DMS53 treated with DMSO at 0.1 percent for 48 hours (cell line): ENCODE results near the gene IGFALS.

Experiments used
- DNase-seq: peaks from one replicate; lab custom pipeline; 2025; ENCODE audit not compliant: unreplicated experiment; lab: John Stamatoyannopoulos, UW

IGFALS gene

DNA sequence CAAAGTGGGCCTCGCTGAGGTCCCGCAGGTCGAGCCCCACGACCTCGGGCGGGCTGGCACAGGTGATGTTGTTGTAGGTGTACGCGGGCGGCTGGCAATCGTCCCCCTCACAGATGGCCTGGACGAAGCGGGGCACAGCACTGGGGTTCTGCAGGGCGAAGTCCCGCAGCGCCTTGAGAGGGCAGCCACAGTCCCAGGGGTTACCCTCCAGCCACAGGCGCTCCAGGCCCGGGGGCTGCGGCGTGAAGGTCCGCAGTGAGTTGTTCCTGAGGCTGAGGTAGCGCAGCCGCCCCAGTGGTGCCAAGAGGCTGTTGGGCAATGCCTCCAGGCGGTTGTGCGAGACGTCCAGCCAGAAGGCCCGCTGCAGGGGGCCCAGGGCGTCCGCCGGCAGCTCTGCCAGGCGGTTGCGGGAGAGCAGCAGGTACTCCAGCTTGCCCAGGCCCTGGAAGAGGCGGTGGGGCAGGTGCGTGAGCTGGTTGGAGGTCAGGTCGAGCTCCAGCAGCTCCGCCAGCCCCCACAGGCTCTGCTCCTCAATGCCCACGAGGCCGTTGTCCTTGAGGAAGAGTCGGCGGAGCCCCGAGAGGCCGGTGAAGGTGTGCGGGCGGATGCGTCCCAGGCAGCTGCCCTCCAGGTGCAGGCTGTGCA, 2.8 kb downstream of the IGFALS start:
- no peak for DNase-seq

DNA sequence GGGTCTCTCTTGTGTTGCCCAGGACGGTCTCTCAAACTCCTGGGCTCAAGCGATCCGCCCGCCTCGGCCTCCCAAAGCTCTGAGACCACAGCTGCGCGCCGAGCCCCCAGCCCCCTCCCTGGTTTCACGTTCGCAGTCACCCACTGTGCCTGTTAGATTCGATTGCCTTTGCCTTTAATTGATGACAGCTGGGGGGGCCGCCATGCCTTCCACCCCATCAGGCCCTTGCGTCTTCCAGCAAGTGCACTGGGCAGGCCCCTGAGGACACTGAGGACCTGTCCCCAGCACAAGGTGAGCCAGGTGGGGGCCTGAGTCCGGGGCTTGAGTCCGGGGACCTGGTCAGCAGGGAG, 3.3 kb downstream of the IGFALS start:
- no peak for DNase-seq

DNA sequence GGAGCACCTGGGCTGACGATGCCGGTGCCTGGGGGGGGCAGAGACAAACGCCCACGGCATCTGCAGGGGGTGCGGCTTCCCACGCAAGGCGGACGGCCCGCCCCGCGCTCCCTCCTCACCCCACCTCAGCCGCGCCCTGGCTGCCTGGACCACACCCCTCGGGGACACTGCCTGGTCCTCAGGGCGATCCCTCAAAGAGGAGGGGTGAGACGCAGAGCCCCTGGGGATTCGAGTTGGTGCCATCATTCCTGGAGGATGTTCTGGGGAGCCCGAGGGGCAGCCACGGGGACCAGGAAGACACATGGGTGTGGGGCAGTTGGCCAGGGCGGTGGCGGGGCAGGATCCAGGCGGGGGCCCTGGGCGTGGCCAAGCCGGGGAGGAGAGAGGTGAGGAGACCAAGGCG, 3.9 kb downstream of the IGFALS start:
- no peak for DNase-seq

DNA sequence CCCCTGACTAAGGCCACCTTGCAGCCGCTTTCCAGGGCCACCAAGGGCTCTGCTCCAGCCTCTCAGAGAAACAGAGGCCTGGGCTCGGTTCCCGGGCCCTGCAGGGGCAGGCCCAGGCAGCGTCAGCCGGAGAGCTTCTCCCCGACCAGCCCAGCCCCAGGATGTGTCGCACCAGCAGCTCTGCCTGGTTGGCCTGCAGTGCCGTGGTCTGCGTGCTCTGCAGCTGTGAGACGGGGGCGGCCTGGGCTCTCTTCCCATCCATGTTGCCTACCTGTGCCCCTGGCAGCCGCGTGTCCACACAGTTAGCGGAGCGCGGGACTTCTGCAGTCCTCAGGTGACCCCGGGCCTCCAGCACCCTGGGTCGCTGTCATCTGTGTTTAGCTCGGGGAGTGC, 4.8 kb downstream of the IGFALS start:
- no peak for DNase-seq

DNA sequence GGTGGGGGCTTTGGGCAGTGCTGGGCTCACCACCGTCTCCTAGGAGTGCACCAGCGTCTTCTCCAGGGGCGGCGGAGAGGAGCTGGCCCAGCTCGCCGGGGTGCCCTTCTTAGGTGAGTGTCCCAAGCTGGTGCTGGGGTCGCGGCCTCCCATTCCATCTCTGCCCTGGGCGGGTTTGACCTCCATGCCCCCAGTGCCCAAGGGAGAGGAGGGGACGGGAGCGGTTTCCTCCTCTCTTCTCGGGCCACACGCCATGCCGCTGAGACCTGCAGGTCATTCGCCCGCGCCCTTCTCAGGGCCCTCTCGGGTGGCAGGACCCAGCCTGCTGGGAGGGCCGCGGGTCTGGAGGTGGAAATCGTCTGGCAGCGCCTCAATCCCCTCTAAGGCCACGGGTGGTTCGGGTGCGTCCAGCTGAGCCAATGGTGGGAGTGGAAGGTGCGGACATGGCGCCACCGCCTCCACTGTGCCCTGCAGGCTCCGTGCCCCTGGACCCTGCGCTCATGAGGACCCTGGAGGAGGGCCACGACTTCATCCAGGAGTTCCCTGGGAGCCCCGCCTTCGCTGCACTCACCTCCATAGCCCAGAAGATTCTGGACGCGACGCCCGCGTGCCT, 5.3 kb downstream of the IGFALS start:
- DNase-seq: no peak

DNA sequence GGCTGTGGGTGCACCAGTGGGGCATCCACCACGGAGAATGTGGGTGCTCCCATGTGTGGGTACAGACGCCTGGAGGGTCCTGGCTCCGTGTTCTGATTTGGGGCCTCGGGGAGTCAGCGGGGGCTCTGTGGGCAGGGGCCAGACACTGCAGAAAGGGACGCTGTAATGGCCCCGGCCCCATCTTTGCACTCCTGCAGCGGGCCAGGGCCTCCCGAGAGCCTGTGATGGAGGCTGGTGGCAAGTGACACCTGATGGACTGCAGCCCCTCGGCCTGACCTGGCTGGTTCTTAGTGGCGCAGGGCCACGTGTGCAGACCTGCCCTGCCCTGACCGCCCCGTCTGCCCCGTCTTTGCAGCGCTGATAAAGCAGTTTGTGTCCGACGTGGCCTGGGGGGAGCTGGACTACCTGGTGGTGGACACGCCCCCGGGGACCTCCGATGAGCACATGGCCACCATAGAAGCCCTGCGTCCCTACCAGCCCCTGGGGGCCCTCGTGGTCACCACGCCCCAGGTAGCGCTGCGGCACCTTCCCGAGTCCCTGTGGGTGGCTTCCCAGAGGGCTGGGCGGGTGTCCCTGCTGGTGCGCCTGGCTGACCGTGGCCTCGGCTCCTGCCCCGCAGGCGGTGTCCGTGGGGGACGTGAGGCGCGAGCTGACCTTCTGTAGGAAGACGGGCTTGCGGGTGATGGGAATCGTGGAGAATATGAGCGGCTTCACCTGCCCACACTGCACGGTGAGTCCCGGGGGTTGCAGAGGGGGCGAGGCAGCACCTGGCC, 6.0 kb downstream of the IGFALS start:
- DNase-seq: no peak

DNA sequence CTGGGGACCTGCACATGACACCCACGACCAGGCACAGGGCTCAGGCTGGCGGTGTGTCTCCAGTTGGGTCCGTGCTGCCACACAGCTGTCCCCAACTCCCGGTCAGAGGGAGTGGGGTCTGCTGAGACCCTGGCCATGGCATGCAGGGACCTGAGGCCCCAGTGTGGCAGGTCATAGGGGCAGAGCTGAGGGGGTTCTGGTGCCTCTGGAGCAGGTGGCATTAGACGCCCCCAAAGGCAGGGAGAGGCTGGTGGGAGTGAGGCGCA, 6.5 kb downstream of the IGFALS start:
- DNase-seq: no peak

DNA sequence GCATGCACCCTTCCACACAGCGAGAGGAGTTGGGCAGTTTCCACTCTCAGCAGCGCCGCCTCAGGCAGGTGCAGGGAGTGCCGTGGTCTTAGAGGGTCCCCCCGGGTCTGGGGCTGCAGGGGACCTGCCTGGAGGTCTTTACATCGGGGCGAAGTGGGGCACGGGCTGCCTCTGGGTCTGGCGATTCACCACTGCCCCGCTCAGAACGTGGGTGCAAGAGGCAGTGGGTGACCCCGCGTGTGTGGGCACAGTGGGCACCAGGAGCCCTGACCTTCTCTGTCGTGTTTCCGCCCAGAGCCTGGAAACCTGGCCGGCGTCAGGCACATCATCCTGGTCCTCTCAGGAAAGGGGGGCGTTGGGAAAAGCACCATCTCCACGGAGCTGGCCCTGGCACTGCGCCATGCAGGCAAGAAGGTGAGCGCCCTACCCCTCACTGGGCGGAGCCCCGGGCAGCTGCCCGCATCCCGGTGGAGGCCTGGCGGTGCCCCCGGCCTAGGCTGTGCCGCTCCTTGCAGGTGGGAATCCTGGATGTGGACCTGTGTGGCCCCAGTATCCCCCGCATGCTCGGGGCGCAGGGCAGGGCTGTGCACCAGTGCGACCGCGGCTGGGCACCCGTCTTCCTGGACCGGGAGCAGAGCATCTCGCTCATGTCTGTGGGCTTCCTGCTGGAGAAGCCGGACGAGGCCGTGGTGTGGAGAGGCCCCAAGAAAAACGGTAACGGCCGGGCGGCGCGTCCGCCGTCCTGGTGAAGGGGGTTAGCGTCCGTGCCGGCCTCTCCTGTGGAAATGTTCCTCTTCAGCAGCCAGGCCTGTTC, 7.1 kb downstream of the IGFALS start:
- no peak for DNase-seq

DNA sequence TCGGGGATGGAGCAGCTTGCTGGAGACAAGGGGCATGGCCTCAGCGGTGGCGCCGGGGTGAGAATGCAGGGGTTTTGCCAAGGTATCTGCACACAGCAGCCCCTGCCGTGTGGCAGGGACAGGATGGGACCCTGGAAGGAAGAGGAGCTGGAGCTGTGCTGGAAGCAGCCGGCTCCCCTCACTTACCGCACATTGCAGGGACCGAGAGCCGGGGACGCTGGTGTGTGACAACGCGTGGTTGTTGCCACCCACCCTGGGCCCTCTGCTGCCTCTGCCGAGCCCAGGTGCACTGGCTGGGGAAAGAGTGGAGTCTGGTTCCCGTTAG, 7.7 kb downstream of the IGFALS start:
- no peak for DNase-seq

DNA sequence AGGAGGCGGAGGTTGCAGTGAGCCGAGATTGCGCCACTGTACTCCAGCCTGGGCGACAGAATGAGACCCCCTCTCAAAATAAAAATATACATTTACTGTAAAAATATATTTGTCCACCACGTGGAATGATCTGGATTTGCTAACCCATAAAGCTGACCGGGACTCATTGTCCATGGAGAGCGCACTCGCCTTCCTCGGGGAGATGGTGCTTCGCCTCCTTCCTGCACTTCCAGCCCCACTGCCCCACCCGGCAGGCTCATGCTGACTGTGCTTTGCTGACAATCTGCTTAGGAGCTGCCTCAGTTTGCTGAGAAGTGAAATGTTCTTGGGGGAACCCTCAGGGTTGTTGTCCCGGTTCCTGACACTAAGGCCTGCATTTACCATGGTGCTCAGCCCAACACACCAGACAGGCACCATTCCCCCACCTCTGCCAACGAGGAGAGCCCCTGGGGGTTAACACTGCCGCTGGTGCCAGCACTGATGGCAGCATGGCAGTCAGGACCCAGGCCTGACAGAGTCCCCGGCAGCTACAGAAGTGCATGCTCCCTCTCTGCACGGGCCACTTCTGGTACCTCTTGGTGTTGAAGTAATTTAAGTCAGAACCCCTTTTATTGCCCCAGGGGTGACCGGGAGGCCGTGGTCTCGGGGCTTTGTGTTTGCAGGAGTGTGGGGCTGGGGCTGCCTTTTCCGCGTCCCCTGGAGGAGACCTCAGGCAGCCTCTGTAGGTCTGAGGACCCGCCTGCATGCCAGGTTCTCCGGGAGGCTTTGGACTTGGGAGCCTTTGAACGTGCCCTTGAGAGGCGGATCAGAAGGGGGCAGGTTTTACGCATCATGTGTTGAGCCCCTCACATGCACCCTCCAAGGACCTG, 8.3 kb downstream of the IGFALS start:
- no peak for DNase-seq

DNA sequence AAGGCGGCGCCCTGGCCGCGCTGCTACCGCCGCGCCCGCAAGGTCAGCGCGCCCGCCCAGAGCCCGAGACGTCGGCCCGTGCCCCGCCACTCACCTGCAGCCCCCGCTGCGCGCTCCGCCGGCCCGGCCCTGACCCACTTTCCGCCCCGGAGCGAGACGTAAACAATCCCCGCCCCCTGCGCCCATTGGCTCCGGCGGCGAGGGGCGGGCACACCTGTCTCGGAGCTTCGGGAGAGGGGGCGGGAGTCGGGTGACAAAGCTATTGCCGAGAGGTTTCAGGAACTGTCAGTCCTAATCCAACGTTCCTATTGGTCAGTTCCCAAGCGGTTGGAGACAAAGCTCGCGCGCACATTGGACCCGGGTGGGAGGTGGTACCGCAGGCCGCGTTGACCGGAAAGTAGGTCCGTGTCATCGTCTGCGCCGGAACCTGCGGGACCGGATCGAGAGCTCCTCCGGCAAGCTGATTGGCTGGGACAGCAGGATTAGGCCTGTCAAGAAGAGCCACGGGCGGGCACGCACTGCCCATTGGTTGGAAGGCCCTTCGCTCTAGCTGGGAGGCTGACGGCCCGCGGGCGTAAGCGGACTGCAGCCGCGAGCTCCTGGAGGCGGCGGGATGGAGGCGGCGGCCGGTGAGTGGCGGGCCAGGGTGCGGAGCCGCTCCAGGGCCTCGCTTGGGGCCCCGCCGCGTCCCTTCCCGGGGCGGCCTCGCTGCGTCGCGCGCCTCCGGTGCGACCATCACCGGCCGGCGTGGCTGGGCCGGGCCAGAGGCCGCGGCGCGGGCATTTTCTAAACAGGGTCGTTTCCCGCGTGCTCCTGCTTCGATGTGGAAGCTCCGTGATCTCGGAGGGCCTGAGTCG, 10.9 kb downstream of the IGFALS start, which contains the start of the genes NUBP2 and SPSB3:
Gene NUBP2, plus strand, starts transcription at position 553 of the 857 bp plus-strand sequence. Its CDS starts 61 bp downstream, at position 614.
Gene SPSB3, minus strand, starts transcription at position 164 of the 857 bp plus-strand sequence. CDS start 1,088 bp downstream, outside the sequence.
- DNase-seq: peak; percentile 97

DNA sequence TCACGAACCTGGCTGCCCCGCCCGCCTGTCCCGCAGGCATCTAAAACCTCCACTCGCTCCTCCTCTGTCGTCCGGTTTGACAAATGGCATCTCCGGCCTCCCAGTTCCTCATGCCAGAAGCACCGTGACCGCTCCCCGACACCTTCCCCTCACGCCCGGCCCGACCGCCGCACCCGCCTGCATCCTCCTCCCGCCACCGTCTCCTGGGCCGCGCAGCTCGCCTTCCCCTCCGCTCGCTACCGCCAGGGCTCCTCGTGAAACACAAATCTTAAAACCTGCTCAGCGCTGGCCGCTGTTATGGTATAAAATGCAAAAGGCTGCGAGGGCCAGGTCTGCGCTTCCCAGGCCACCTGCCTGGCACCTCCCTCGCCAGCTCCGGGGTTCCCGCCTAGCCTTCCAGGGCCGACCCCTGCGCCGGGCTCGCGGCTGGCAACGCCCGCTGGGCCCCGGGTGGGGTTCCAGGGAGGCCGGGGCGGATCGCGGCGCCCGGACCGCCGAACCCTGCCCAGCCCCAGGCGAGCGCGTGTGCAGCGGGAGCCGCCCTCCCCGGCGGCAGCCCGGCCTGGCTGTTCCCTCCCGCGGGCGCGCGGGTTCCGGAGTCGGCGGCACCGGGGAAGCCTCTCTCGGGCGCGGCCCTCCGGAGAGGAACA, 11.6 kb downstream of the IGFALS start:
- no peak for DNase-seq

DNA sequence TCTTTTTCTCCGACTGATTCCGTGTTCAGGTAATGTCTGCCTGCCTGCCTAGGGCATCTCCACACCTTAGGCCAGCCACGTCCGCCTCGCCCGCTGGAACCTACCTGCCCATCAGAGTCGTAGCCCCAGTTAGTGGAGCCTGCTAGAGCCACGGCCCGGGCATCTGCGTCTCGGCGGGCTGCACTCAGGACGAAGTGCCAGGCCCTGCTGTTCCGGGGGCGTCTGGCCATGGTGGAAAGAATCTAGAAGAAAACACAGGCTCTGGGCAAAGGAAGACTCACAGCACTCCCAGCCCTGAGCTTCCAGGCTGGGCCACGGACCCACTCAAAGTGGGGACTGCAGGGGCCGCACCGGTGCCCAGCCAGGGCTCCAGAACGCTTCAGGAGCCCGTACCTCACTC, 12.3 kb downstream of the IGFALS start:
- DNase-seq: no peak

DNA sequence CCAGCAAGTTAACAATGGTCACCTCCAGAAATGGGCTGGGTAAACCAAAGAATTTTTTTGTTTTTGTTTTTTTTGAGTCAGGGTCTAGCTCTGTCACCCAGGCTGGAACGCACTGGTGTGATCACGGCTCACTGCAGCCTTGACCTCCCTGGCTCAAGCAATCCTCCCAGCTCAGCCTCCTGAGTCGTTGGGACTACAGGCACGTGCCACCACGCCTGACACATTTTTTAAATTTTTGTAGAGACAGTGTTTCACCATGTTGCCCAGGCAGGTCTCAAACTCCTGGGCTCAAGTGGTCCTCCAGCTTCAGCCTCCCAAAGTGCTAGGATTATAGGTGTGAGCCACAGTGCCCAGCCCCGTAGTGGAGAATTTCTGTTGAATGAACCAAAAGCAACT, 12.8 kb downstream of the IGFALS start:
- DNase-seq: no peak

DNA sequence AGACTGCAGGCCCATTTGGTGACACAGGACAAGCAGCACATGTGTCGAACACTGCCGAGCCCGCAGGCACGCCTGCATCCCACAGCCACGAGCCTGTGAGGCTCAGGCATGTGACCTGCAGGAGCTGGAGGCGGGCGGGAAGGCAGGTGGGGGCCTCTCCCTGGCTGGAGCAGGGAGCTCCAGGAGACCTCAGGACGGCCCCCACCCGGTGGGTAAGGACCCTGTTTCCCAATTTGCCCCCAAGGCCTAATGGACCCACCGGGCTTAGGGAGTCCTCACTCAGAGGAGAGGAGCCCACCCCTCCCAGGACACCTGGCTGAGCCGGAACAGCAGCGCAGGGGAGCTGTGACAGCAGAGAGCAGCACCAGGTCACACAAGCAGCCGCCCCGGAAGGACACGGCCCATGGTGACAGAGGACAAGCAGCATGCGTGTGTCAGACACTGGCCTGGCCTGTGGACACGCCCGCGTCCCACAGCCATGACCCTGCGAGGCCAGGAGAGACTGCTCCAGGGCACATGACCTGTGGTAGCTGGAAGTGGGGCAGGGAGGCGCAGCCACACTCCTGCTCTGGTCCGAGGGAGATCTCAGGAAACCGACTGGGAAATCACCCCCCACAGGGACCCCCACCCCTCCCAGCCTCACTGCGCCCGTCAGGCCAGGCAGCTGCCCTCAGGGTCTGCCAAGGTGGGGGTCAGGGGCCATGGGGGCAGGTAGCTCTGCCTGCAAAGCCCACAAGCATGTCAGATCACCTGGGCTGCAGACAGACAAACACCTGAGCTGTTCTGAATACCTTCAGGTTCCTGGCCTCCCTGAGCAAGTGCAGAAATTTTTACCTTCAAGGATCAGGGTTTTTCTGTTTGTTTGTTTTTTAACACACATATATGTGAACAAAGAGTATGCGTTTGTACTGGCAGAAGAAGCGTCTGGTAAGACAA, 13.5 kb downstream of the IGFALS start:
- no peak for DNase-seq

DNA sequence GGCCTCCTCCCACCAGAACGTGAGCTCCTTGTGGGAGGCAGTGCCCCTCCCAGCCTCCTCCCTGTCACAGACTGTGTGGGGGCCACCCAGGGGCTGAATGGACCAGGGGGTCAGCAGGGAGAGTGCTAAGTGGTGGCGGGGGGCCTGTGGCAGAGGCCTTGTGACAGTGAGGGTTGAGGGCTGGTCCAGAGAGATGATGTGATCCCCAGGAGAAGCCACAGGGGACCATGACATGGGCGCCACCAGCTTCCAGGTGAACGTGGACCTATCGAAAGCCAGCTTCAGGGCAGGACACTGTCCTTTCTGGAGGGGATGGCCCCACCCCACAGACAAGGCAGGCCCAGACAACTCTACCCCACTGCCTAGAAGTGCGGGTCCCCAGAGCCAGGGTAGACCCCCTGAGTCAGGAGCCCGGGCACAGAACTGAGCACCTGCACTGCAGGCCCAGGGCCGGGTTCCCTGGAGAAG, 14.2 kb downstream of the IGFALS start:
- DNase-seq: no peak

DNA sequence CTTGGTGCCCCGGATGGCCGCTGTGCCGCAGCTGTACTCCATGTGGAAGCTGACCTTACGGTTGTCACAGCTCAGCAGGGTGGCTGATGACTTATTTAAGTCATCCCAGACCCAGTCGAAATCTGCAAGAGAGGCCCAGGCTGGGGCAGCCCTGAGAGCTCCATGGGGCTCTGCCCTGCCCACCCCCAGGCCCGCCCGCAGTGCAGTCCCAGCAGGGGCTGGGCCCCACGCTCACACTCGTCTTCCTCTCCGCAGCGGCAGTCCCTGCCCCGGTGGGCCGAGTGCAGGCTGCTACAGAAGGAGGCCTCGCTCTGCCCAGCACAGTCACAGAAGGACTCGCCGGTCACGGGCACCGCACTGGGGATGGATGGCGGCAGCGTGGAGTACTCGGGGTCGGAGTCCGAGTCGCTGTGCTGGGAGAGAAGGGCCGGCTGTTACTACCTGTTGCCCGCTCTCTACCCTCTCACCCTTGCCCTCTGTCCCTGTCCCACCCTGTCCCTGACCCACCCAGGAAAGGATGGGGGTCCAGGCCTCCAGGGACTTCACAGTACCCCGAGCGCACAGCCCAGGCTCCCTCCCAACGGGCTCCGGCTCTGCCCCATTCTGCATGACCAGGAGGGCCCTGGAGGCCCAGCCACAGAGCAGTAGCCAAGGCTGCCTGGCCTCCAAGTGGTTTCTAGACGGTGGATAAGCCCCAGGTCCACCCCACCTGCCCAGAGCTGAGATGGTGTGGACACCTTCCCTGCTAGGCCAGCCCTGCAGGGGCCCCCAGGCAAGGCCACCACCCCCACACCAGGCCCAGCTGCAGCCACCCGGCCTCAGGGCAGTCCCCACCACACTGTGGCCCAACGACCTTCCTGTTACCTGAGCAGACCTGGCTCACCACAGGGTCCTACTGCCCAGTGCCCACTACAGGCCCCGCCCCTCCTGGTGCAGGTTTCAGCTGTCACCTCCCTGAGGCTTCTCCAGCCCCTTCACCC, 15.0 kb downstream of the IGFALS start:
- DNase-seq: no peak
